Measurements from ENCODE around the gene TP53AIP1.

The TP53AIP1 gene

DNA sequence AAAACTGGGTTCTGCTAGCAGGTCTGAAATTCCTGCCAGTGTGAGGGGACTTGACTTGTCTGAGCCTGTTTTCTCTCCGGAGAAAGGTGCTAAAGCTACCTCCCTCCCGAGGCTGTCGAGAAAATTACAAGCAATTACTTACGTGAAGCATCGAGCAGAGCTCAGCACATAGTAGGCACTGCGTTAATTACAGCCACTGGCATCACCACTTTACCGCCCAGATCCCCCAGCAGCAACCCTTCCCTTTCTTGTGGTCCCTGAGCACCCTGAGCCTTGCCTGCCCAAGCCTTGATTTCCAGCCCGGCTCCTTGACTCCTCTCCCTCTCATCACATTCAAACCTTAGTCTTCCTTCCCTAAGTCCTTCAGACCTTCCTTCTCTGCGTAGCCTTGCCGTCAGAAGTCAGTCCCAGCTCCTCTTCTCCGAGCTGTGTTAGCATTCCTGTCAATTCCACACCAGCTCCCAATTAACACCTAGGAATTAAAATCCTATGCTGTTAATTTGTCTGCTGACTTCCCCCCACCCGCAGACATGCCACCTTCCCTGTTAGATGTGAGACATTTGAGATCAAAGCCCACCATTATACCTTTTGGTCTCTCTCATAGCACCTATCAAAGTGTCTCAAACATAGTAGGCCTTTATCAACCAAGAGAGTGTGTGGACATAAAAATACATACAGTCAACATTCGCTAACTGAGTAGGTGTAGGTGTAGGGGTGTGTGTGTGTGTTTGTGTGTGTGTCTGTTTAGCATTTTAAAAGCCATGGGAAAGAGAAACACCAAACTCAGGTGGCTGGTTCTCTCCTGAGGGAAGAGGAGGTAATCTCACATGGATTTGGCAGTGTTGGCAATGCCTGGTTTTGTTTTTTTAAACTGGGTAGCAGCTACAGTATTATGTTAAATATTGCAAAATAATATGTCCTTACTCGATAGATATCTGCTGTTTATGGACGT is 54.4 kb downstream of the TP53AIP1 start:
- no peak for DNase-seq

DNA sequence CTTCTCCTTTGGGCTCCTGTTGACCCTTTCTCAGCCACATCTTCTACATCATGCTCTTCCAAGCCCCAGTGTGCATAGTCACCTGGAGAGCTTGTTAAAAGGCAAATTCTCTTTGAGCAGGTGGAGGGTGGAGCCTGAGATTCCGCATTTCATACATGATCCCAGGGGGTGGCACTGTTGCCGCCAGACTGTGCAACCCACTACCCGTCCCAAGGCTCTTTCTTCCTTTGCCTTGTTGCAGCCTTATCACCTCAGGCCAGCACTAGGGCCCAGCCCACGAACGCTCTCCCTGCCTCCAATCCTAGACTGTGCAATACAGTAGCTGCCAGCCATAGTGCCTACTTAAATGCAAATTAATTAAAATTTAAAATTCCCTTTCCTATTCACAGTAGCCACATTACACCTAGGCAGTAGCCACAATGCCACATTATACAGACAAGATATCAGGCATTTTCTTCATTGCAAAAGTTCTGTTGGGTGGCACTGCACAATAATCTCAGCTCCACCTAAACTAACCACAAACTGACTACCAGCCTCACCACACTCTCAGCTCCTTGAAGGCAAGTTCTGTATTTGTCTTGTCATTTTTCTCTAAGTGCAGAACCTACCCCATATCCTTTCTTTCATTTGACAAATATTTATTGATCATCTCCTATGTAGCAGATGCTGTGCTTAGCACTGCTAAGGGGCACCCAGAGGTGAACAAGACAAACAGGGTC is 56.1 kb downstream of the TP53AIP1 start:
- no peak for DNase-seq

Data from activated CD4-positive, alpha-beta T cell treated with anti-CD3 and anti-CD28 coated beads, Interleukin-2, amount 50 U/mL, for 4 hours (primary cell).